HCT116 (cell line): ENCODE measurements around the gene PGAM5. TPM values are rescaled to one million over a fixed set of nuclear protein-coding genes. Genes with fewer than 3 reads are reported as not detected.

Experiments
- ATAC-seq: fragments of 200-7000 bp; cut with Tn5 transposase; 2 replicates; pipeline ENCODE4 v1.9.1; 2020; ENCODE audit warnings: mild to moderate bottlenecking, moderate library complexity
- BruUV-seq: library from RNA; stranded (reverse); fragments of 400-500 nt; replicated peaks from 2 replicates; lab custom pipeline; 2021; lab: Mats Ljungman, UMichigan
- CTCF ChIA-PET: fragments of 300-600 bp; sonication (Branson Sonifier 250); formaldehyde crosslinking; loops from one replicate; lab custom pipeline; 2021; ENCODE audit warnings: antibody characterized with exemption; lab: Charles Lee
- POLR2A ChIA-PET: fragments of 300-600, 350-600 bp; sonication (Branson Sonifier 250); formaldehyde crosslinking; loops from one replicate; lab custom pipeline; 2021; ENCODE audit warnings: antibody characterized with exemption; lab: Charles Lee
- RAD21 ChIA-PET, 2 experiments: fragments of 300-600 bp; sonication (Branson Sonifier 250); formaldehyde crosslinking; loops; one replicate each; lab custom pipeline; 2023; ENCODE audit warnings: low total read pairs in 2 of 2; ENCODE audit not compliant: uncharacterized antibody in 2 of 2, unreplicated experiment in 2 of 2, low non-redundant PET in 1 of 2; lab: Charles Lee
- DNase-seq: peaks from one replicate; pipeline ENCODE4 v3.0.0-alpha.2; 2010; ENCODE audit warnings: low read depth, low spot score
- H2AFZ ChIP-seq: fragments of 200-600 bp; shearing (Covaris generic), sonication (generic); 2 replicates; pipeline ENCODE4 v1.6.1; 2017; ENCODE audit warnings: low read depth, mixed run types, mixed read lengths, antibody characterized with exemption, low read length; ENCODE audit not compliant: poor library complexity, severe bottlenecking
- H3K27ac ChIP-seq: 2 replicates; pipeline ENCODE4 v1.5.1; 2012; ENCODE audit warnings: low read depth, low read length
- H3K27me3 ChIP-seq: fragments of 200-600 bp; sonication (generic); 2 replicates; pipeline ENCODE4 v1.6.1; 2016; ENCODE audit warnings: mixed run types, low read length, mixed read lengths; ENCODE audit not compliant: insufficient read depth
- H3K36me3 ChIP-seq, 2 experiments: fragments of 200-500 bp in 1 of 2; fragments of 200-600 bp in 1 of 2; sonication (Bioruptor generic) in 1 of 2; sonication (generic) in 1 of 2; 2 replicates each; pipeline versions ENCODE4 v1.5.1 to v1.6.1; 2014 to 2016; ENCODE audit warnings: low read length in 2 of 2, inconsistent platforms in 1 of 2, mixed read lengths in 1 of 2, mixed run types in 1 of 2; ENCODE audit not compliant: insufficient read depth in 2 of 2, control insufficient read depth in 1 of 2
- H3K4me1 ChIP-seq, 2 experiments: fragments of 200-600 bp in 1 of 2; sonication (generic) in 1 of 2; 2 replicates each; pipeline versions ENCODE4 v1.5.1 to v1.6.1; 2012 to 2017; ENCODE audit warnings: low read length in 2 of 2, inconsistent platforms in 1 of 2, mild to moderate bottlenecking in 1 of 2, mixed read lengths in 1 of 2, mixed run types in 1 of 2, moderate library complexity in 1 of 2; ENCODE audit not compliant: insufficient read depth in 2 of 2, control insufficient read depth in 1 of 2
- H3K4me2 ChIP-seq: fragments of 200-600 bp; sonication (generic); 2 replicates; pipeline ENCODE4 v1.6.1; 2017; ENCODE audit warnings: mixed run types, low read length, mixed read lengths
- H3K4me3 ChIP-seq, 2 experiments: fragments of 200-600 bp in 1 of 2; sonication (generic) in 1 of 2; replicated peaks in 1 of 2; 2 replicates each; pipeline ENCODE4 v1.5.1; 2011 to 2016; ENCODE audit warnings: low read length in 2 of 2, control low read depth in 1 of 2, low read depth in 1 of 2, mild to moderate bottlenecking in 1 of 2, mixed read lengths in 1 of 2, mixed run types in 1 of 2
- H3K79me2 ChIP-seq: fragments of 200-600 bp; sonication (generic); 2 replicates; pipeline ENCODE4 v1.6.1; 2017; ENCODE audit warnings: mild to moderate bottlenecking, mixed run types, low read length, moderate library complexity, mixed read lengths; ENCODE audit not compliant: insufficient read depth
- H3K9ac ChIP-seq: fragments of 200-600 bp; sonication (generic); 2 replicates; pipeline ENCODE4 v1.6.1; 2016; ENCODE audit warnings: low read length, mixed read lengths
- H3K9me2 ChIP-seq: fragments of 200-600 bp; sonication (generic), shearing (Covaris generic); 2 replicates; pipeline ENCODE4 v1.6.1; 2017; ENCODE audit warnings: mixed run types, mild to moderate bottlenecking, moderate library complexity; ENCODE audit not compliant: insufficient read depth
- H3K9me3 ChIP-seq, 2 experiments: fragments of 200-500 bp in 1 of 2; fragments of 200-600 bp in 1 of 2; sonication (Bioruptor generic) in 1 of 2; sonication (generic) in 1 of 2; 2 replicates each; pipeline ENCODE4 v1.6.1; 2014 to 2017; ENCODE audit warnings: low read length in 2 of 2, mixed read lengths in 2 of 2, inconsistent platforms in 1 of 2, low read depth in 1 of 2, mild to moderate bottlenecking in 1 of 2, mixed run types in 1 of 2, moderate library complexity in 1 of 2; ENCODE audit not compliant: control insufficient read depth in 1 of 2, insufficient read depth in 1 of 2
- H4K20me1 ChIP-seq: fragments of 200-600 bp; sonication (generic), shearing (Covaris generic); 2 replicates; pipeline ENCODE4 v1.6.1; 2017; ENCODE audit warnings: mixed run types, mild to moderate bottlenecking, moderate library complexity; ENCODE audit not compliant: insufficient read depth
- ATF3 ChIP-seq: IDR thresholded peaks from 2 replicates; pipeline ENCODE4 v1.6.1; 2012
- CBX3 ChIP-seq: IDR thresholded peaks from 2 replicates; pipeline ENCODE4 v1.6.1; 2012; ENCODE audit warnings: low read depth
- CEBPB ChIP-seq: IDR thresholded peaks from 2 replicates; pipeline ENCODE4 v1.6.1; 2012; ENCODE audit warnings: low read depth
- CTCF ChIP-seq, 3 experiments: fragments of 200-600 bp in 1 of 3; sonication (generic) in 1 of 3; IDR thresholded peaks in 2 of 3; conservative IDR thresholded peaks in 1 of 3; 2 replicates each; pipeline ENCODE4 v1.5.1; 2012 to 2017; ENCODE audit warnings: low read depth in 2 of 3, low read length in 2 of 3, antibody characterized with exemption in 1 of 3, borderline replicate concordance in 1 of 3, control low read depth in 1 of 3, mild to moderate bottlenecking in 1 of 3, mixed read lengths in 1 of 3, mixed run types in 1 of 3, moderate library complexity in 1 of 3; ENCODE audit not compliant: insufficient read depth in 1 of 3
- EZH2 ChIP-seq: fragments of 200-600 bp; sonication (generic); IDR thresholded peaks from 2 replicates; pipeline ENCODE4 v1.6.1; 2017; ENCODE audit warnings: antibody characterized with exemption, mixed run types
- EZH2phosphoT487 ChIP-seq: fragments of 200-600 bp; IDR thresholded peaks from 2 replicates; pipeline ENCODE4 v1.6.1; 2018; ENCODE audit warnings: antibody characterized with exemption, borderline replicate concordance
- FOSL1 ChIP-seq: IDR thresholded peaks from 2 replicates; pipeline ENCODE4 v1.6.1; 2012; ENCODE audit warnings: low read depth
- JUND ChIP-seq: IDR thresholded peaks from 2 replicates; pipeline ENCODE4 v1.6.1; 2012
- MAX ChIP-seq: IDR thresholded peaks from 2 replicates; pipeline ENCODE4 v1.6.1; 2012
- POLR2A ChIP-seq: IDR thresholded peaks from 2 replicates; pipeline ENCODE4 v1.7.0; 2011; ENCODE audit warnings: borderline replicate concordance; ENCODE audit not compliant: insufficient read depth, insufficient read length; ENCODE audit errors: extremely low read depth
- POLR2AphosphoS5 ChIP-seq: IDR thresholded peaks from 2 replicates; pipeline ENCODE4 v1.6.1; 2011; ENCODE audit warnings: mild to moderate bottlenecking, low read depth, low read length, moderate library complexity
- SIN3A ChIP-seq: IDR thresholded peaks from 2 replicates; pipeline ENCODE4 v1.6.1; 2012; ENCODE audit warnings: low read depth
- SP1 ChIP-seq: IDR thresholded peaks from 2 replicates; pipeline ENCODE4 v1.6.1; 2012; ENCODE audit warnings: low read depth
- SRF ChIP-seq: IDR thresholded peaks from 2 replicates; pipeline ENCODE4 v1.6.1; 2012; ENCODE audit warnings: low read depth
- TCF7L2 ChIP-seq: IDR thresholded peaks from 2 replicates; pipeline ENCODE4 v1.7.0; 2011; ENCODE audit warnings: borderline replicate concordance, inconsistent platforms; ENCODE audit not compliant: insufficient read depth, insufficient read length; ENCODE audit errors: extremely low read depth
- YY1 ChIP-seq: IDR thresholded peaks from 2 replicates; pipeline ENCODE4 v1.6.1; 2011; ENCODE audit warnings: low read length, low read depth, moderate library complexity, mild to moderate bottlenecking; ENCODE audit not compliant: insufficient replicate concordance; ENCODE audit errors: extremely low read depth
- intact Hi-C: fragments of 100-400 bp; cut with micrococcal nuclease; formaldehyde crosslinking; loops from 2 replicates; pipeline ENCODE4 v1.10.0; 2022
- total RNA-seq: library from RNA; stranded (reverse); gene quantifications from one replicate; pipeline ENCODE4 v1.2.1, GENCODE V29; 2021; ENCODE audit not compliant: unreplicated experiment

Gene PGAM5
- total RNA-seq, 1 experiment from 2014 or later = 98.3 TPM

DNA sequence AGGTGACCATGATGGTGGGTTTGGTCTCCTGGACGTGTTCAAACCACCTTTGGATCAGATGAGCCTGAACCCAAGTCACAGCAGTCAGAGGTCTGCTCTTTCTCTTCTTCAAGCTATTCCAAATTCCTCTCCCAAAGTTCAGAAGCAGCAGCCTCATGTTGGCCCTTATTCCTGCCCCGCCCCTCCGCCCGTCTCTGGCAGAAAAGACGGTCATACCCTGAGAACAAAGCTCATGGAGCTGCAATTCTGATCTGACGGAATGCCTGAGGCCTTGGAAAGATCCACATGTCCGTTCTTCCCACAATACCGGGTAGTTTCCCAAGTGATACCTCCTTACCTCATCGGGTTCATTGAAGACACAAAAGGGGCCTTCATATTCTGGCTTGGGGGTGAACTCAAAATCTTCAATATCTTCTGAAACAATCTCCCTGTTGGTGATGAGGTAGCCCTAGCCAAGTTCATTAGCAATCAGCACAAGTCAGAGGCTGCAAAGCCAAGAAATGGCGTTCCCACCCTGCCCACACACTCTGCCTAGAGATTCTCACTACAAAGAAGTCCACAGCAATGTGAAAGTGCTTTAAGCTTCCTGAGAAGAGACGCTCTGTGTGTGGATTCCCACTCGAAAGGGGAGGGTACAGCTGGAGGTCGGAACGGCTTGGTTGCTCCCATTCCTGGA lies 34.7 kb upstream of the PGAM5 start:
- ChIA-PET POLR2A (no interaction called here), RAD21 (no interaction called here)
- no peak overlapping the region for H2AFZ ChIP-seq

More for the DNA sequence above, 34.7 kb upstream of the PGAM5 start:
- no peaks in the 10 kb centered on the region for H3K9me3 ChIP-seq
- no peaks in the 10 kb centered on the region for H3K4me1 ChIP-seq
- peaks cover 53 to 72% of the 10 kb centered on the region in 2 experiments for H3K36me3 ChIP-seq
- CTCF ChIA-PET = no interaction called here
- peaks cover 4% of the 10 kb centered on the region; the same call in 1 of the 2 replicates for H4K20me1 ChIP-seq
- TF ChIP-seq EZH2 (no peak), JUND (no peak), POLR2AphosphoS5 (no peak), SP1 (no peak), CTCF (IDR thresholded peaks at IDR 0.05 in 2 of 3, conservative IDR thresholded peaks at IDR 0.05 in 1 of 3; ENCODE audit: borderline replicate concordance in 1 of 3, insufficient read depth in 1 of 3, low read depth in 2 of 3, low read length in 2 of 3) (no peak), SIN3A (no peak), CBX3 (no peak), YY1 (no peak), EZH2phosphoT487 (no peak), FOSL1 (no peak), TCF7L2 (no peak), CEBPB (no peak), MAX (no peak), SRF (no peak), ATF3 (no peak), POLR2A (no peak)
- intact Hi-C loops = no loop called here
- ATAC-seq (no peak), DNase-seq (no peak)
- H3K4me2 ChIP-seq = no peak overlapping the region
- H3K4me3 ChIP-seq = no peak overlapping the region
- BruUV-seq = no TSS peak
- peaks cover 55% of the 10 kb centered on the region for H3K79me2 ChIP-seq
- no peaks in the 10 kb centered on the region for H3K9me2 ChIP-seq
- no peak overlapping the region for H3K9ac ChIP-seq
- no peak overlapping the region for H3K27ac ChIP-seq
- H3K27me3 ChIP-seq = no peaks in the 10 kb centered on the region
